Measurements from ENCODE around the gene STX1B. TPM values are rescaled to one million over a fixed set of nuclear protein-coding genes. Genes with fewer than 3 reads are reported as not detected.

Gene STX1B
- total RNA-seq, 1 donor from 2014 or later, result 0.32 TPM

DNA sequence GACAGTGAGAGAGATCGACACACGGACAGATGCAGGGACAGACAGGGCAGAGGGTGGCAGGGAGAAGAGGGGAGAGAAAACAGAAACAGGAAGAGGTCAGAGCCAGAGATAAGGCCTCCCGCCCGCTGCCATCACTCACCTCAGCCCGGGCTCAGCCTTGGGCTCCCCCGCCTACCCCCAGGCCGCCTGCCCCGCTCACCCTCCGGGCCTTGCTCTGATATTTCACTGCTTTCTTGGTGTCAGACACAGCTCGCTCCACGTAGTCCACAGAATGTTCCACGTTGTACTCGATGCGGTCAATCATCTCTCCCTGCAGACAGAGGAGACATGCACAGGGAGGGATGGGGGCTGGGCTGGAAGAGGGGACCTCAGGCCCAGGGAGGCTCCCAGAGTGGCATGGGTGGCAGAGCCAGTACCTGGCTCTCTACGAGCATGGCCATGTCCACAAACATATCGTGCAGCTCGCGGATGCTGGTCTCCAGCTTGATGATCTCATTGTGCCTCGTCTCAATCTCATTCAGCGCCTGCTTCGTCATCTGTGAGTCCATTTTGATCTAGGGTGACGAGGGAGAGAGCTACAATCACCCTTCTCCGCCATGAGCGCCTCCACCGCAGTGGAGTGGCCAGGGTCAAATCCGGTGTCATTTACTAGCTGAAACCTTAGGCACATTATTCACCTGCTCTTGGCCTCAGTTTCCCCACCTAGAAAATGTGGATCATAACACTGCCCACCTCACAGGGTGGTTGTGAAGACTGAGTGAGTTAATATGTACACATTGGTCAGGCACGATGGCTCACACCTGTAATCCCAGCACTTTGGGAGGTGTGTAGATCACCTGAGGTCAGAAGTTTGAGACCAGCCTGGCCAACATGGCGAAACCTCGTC, 17.3 kb downstream of the STX1B start:
- Histone ChIP-seq H3K9me3 (no peaks in the 10 kb centered on the region), H3K4me1 (peaks cover 12% of the 10 kb centered on the region), H3K36me3 (no peaks in the 10 kb centered on the region), H3K4me3 (no peak overlapping the region), H3K27me3 (ENCODE audit: low read depth) (no peaks in the 10 kb centered on the region), H3K27ac (no peak overlapping the region)
- ATAC-seq, result no peak
- intact Hi-C loops (cut with DNase I), result no loop called here
- no peak for DNase-seq
- TF ChIP-seq, protein P1, sequence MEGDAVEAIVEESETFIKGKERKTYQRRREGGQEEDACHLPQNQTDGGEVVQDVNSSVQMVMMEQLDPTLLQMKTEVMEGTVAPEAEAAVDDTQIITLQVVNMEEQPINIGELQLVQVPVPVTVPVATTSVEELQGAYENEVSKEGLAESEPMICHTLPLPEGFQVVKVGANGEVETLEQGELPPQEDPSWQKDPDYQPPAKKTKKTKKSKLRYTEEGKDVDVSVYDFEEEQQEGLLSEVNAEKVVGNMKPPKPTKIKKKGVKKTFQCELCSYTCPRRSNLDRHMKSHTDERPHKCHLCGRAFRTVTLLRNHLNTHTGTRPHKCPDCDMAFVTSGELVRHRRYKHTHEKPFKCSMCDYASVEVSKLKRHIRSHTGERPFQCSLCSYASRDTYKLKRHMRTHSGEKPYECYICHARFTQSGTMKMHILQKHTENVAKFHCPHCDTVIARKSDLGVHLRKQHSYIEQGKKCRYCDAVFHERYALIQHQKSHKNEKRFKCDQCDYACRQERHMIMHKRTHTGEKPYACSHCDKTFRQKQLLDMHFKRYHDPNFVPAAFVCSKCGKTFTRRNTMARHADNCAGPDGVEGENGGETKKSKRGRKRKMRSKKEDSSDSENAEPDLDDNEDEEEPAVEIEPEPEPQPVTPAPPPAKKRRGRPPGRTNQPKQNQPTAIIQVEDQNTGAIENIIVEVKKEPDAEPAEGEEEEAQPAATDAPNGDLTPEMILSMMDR (IDR thresholded peaks at IDR 0.05), result no peak

DNA sequence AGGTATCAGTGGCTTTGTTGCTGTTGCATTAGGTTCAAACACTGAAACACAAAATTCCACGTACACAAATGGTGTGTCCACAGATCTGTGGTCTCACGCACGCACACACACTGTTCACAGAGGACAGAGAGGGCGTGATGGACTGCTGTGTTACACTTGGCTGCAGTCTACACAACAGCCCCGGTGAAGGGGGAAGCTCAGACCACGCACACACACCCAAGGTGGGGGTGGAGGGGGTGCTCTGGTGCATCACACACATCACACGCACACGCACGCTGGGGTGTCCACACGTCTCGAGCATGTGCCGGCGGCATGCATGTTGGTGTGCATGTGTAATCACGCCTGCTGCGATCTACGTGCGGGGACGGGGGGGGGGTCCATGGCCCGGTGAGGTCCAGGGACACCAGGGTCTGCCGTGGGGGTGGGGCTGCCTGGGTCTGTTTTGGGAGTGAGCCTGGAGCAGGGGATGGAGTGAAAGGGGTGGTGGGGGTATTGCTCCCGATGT, 18.1 kb downstream of the STX1B start:
- ATAC-seq (no peak), DNase-seq (no peak)
- no peak overlapping the region for H3K27ac ChIP-seq
- TF ChIP-seq, protein P1 (IDR thresholded peaks at IDR 0.05), result no peak
- intact Hi-C loops (cut with DNase I), result no loop called here
- no peaks in the 10 kb centered on the region for H3K9me3 ChIP-seq
- H3K36me3 ChIP-seq, result no peaks in the 10 kb centered on the region
- no peak overlapping the region for H3K4me3 ChIP-seq
- H3K4me1 ChIP-seq, result peaks cover 9% of the 10 kb centered on the region
- no peaks in the 10 kb centered on the region for H3K27me3 ChIP-seq (ENCODE audit: low read depth)

DNA sequence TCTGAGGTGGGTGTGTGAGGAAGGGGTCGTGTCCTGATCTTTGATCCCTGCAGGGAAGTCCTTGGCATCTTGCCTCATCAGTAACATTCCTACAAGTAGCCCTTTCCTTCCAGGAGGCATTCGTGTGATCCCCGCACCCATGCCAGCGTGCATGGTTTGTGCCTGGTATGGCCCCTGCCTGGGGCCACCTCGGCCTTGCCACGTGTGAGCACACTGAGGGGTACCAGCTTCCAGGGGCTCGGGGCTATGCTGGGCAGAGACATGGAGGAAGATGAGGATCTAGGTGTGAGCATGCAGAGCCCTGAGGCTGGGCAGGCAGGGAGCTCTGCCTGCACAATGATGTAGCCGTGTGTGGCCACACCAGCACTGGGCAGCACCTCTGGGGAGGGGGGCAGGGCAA, 19.4 kb downstream of the STX1B start:
- no peaks in the 10 kb centered on the region for H3K9me3 ChIP-seq
- DNase-seq (no peak), ATAC-seq (no peak)
- intact Hi-C loops (cut with DNase I), result no loop called here
- H3K36me3 ChIP-seq, result no peaks in the 10 kb centered on the region
- no peak overlapping the region for H3K4me3 ChIP-seq
- H3K27ac ChIP-seq, result no peak overlapping the region
- TF ChIP-seq, protein P1 (IDR thresholded peaks at IDR 0.05), result no peak
- peaks cover 2% of the 10 kb centered on the region for H3K4me1 ChIP-seq
- no peaks in the 10 kb centered on the region for H3K27me3 ChIP-seq (ENCODE audit: low read depth)

DNA sequence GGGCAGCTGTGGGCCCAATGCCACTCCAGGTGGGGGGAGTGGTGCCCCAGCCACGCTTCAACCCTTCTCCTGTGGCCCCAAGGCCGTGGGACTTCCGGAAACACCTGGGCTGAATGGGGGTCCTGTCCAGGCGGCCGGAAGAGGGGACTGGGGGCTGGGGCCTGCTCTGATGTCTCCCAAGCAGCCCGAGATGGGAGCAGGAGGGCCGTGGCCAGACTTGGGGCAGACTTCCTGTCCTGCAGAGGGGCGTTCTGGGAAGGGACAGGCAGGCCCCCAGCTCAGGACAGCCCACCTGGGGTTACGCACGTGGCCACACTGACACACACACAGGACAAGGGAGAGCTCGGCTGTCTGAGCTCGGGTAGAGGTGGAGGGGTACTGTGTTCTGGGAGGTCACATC, 20.3 kb downstream of the STX1B start:
- no peak for DNase-seq
- Histone ChIP-seq H3K9me3 (no peaks in the 10 kb centered on the region), H3K4me1 (peaks cover 12% of the 10 kb centered on the region), H3K36me3 (no peaks in the 10 kb centered on the region), H3K27ac (no peak overlapping the region), H3K4me3 (no peak overlapping the region), H3K27me3 (ENCODE audit: low read depth) (no peaks in the 10 kb centered on the region)
- intact Hi-C loops (cut with DNase I), result no loop called here
- ATAC-seq, result no peak
- TF ChIP-seq, protein P1 (IDR thresholded peaks at IDR 0.05), result no peak

DNA sequence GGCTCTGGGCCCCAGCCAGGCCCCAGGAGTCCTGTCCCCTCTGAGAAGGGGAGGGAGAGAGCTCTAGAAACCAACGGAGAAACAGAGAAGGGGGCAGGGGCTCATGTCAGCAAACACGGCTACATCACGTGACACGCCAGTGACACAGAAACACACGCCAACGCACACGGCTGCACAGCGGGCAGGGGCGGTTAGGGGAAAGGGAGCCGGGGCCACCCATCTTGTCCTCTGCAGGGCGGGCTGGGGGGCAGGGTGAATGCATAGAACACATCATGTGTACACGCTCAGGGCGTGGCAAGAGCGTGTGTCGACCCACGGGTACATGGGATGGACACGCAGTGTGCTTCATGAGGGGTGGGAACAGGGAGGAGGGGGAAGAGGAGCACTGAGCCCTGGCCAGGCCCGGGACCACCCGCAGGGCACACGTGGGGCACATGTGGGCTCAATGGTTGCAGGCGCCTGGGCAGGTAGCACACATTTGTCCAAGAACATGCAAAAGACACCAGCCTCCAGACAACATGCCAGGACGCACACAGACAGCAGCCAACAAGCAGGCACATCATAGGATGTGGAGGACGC, 20.9 kb downstream of the STX1B start:
- no peaks in the 10 kb centered on the region for H3K27me3 ChIP-seq (ENCODE audit: low read depth)
- no peak overlapping the region for H3K27ac ChIP-seq
- no peaks in the 10 kb centered on the region for H3K9me3 ChIP-seq
- intact Hi-C loops (cut with DNase I), result no loop called here
- H3K4me1 ChIP-seq, result peaks cover 13% of the 10 kb centered on the region
- no peak overlapping the region for H3K4me3 ChIP-seq
- ATAC-seq (no peak), DNase-seq (no peak)
- no peaks in the 10 kb centered on the region for H3K36me3 ChIP-seq
- TF ChIP-seq, protein P1 (IDR thresholded peaks at IDR 0.05), result no peak

Data from lower lobe of right lung (tissue), 2 donors.